GM18951 (cell line): ENCODE data around the gene GIMAP5.

Source experiments
- POLR2A ChIP-seq: IDR thresholded peaks from 4 replicates; pipeline ENCODE4 v1.6.1; 2011; ENCODE audit warnings: mild to moderate bottlenecking; ENCODE audit not compliant: insufficient read length, insufficient read depth; ENCODE audit errors: extremely low read depth
- in situ Hi-C: fragments of 300-500 bp; cut with MboI; formaldehyde crosslinking; loops from one replicate; pipeline ENCODE4 v1.12.0; 2022; ENCODE audit warnings: low sequenced_read_pairs, mixed read lengths, inconsistent platforms; ENCODE audit not compliant: unreplicated experiment

Gene GIMAP5

DNA sequence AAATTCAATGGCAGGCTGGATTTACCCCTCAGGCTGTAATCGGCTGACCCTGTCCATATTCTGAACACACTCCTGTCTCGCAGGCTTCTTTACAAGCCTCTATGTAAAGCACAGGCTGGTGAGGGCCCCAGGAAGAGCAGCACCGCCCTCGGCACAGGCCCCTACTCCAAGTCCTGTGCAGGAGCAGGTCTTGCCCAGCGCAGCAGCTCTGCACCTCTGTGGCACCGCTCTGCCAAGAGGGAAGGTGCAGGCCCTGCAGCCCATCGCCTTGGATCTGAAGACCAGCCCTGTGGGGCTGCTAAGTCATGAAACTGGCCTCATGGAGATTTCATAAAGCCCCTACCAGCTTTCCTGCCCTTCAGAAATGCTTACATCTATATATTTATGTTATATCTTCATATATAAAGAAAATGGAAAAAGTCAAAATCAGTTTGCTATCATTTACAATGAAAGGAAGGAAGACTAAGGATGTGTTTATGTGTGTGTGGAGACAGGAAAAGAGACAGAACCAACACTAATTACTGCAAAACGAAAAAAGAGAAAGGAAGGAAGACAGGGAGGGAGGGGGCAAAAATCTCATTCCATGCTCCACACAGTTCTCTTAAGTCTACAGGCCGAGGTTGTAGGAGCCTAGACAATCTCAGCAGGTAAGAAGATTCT, 53.3 kb downstream of the GIMAP5 start:
- in situ Hi-C loops: no loop called here
- no peak for TF ChIP-seq POLR2A

DNA sequence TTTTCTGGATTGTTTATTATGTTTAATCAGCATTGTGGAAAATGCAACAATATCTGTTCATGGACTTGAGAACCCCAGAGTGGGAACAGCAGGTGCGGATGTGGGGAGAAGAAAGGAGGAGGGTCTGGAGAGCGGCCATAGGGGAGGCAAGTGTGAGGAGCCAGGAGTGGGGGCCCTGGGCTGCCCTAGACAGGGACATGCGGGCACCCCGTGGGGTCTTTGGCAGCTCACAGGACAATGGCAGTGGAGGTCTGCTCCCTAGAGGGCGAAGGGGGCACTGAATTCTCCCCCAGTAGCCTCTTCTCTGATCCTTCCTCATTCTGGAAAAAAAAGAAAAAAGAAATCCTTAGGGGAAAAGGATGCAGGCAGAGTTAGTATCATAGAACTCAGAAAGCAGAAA, 54.1 kb downstream of the GIMAP5 start:
- in situ Hi-C loops: no loop called here
- TF ChIP-seq POLR2A: no peak

DNA sequence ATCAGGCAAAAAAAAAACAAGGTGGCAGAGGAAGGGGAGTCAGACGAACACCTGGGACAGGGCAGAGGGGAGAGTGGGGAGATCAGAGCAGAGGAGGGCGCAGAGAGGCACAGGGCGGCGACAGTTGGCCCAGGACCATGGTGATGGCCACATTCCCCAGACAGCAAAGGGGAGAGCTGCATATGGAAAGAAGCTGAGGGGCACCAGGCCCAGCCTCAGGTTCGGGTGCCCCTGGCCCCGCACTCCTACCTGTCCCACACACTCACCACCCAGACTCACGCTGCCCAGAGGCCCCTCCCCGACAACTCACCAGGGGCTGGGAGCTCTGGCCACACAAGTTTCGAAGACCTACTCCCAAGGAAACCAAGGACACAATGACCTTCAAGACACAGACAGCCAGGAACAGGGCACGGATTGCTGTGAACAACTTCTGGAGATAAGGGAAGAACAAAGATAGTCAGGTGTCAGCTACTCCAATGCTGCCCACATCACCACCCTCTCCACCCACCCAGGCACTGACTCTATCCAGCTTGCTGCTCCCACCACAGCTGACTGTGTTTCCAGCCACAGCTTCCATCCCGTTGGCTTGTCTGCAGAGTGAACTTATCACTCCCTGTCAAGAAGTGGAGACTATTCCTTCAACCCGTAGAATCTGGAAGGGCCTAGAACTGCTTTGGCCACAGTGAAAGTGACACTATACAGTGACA, 54.7 kb downstream of the GIMAP5 start:
- in situ Hi-C loops: no loop called here
- no peak for TF ChIP-seq POLR2A
